ENCODE measurements around the gene CHST9. TPM values are rescaled to one million over a fixed set of nuclear protein-coding genes. Genes with fewer than 3 reads are reported as not detected.

The CHST9 gene
- total RNA-seq, 2 donors from 2014 or later: 10.3 to 19.3 TPM

DNA sequence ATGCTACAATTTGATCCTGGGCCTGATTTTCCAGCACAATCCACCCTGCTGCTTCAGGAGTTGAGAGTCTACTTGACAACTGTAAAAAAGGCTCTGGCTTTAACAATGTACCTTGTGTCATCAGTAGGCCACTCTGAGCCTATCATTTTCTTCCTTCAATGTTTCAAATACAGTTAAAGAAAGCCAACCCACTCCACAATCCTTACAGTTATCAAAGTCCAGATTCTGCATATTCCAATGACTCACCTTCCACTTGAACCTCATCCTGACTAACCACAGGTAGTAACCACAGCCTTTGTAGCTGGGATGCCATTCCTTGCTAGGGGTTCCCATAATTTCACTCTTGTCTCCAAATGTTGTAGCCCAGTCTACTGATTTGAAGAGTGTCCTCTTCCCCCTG, 284.1 kb downstream of the CHST9 start:
- Histone ChIP-seq H3K4me1 (replicated peaks) (no peaks in the 10 kb centered on the region), H3K27me3 (replicated peaks; ENCODE audit: insufficient read depth) (no peaks in the 10 kb centered on the region), H3K27ac (no peak overlapping the region), H3K9me3 (no peaks in the 10 kb centered on the region), H3K36me3 (no peaks in the 10 kb centered on the region), H3K4me3 (no peak overlapping the region)
- intact Hi-C loops (cut with DNase I): no loop called here
- no peak for TF ChIP-seq POLR2A (IDR thresholded peaks at IDR 0.05)
- TF ChIP-seq POLR2AphosphoS5 (IDR thresholded peaks at IDR 0.05): no peak
- DNase-seq (ENCODE audit: low spot score): no peak

DNA sequence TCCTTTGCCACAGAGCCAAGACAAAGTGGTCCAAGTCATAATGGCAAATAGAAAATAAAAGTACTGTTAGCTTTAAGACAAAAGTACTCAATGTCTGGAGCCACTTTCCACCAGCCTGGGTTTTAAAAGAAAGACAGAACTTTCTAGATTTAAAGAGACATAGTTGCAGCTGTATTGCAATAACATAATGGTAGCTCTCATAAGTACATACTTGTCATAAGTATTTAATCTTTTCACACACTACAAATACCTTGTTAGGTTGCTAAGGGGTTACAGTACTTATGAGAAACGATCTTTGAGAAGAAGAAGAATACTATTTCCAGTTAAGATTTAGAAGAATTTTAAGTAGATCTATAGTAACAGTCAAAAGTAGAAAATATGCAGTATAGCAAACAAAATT, 290.7 kb downstream of the CHST9 start:
- H3K4me1 ChIP-seq (replicated peaks): no peaks in the 10 kb centered on the region
- no peaks in the 10 kb centered on the region for H3K36me3 ChIP-seq
- no peak overlapping the region for H3K4me3 ChIP-seq
- no peaks in the 10 kb centered on the region for H3K27me3 ChIP-seq (replicated peaks; ENCODE audit: insufficient read depth)
- H3K9me3 ChIP-seq: no peaks in the 10 kb centered on the region
- intact Hi-C loops (cut with DNase I): no loop called here
- WGBS: 55% methylated on average over 1 of the region's 1 CpG
- TF ChIP-seq POLR2A (IDR thresholded peaks at IDR 0.05): no peak
- no peak for TF ChIP-seq POLR2AphosphoS5 (IDR thresholded peaks at IDR 0.05)
- TF ChIP-seq, protein P1, sequence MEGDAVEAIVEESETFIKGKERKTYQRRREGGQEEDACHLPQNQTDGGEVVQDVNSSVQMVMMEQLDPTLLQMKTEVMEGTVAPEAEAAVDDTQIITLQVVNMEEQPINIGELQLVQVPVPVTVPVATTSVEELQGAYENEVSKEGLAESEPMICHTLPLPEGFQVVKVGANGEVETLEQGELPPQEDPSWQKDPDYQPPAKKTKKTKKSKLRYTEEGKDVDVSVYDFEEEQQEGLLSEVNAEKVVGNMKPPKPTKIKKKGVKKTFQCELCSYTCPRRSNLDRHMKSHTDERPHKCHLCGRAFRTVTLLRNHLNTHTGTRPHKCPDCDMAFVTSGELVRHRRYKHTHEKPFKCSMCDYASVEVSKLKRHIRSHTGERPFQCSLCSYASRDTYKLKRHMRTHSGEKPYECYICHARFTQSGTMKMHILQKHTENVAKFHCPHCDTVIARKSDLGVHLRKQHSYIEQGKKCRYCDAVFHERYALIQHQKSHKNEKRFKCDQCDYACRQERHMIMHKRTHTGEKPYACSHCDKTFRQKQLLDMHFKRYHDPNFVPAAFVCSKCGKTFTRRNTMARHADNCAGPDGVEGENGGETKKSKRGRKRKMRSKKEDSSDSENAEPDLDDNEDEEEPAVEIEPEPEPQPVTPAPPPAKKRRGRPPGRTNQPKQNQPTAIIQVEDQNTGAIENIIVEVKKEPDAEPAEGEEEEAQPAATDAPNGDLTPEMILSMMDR (IDR thresholded peaks at IDR 0.05): no peak
- H3K27ac ChIP-seq: no peak overlapping the region
- no peak for DNase-seq (ENCODE audit: low spot score)

DNA sequence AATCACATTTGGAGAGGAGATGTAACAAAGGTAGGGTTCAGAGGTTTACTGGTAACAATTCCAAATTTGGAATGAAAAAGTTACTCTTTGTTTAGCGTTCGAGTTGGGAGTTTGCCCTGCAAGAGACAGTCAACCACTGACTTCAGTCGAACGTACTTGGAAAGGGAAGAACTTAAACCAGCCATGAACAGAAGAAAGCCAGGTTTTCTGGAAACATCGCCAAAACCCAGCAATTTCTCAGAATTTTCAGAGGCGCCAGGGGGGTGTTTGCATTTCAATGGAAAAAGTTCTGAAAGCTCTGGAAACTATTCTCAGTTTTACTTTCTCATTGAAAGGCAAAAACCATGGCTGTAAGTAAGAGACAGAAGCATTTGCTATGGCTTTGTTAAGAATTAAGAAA, 291.1 kb downstream of the CHST9 start:
- TF ChIP-seq POLR2A (IDR thresholded peaks at IDR 0.05) (no peak), POLR2AphosphoS5 (IDR thresholded peaks at IDR 0.05) (no peak)
- TF ChIP-seq, protein P1 (IDR thresholded peaks at IDR 0.05): no peak
- Histone ChIP-seq H3K4me1 (replicated peaks) (no peaks in the 10 kb centered on the region), H3K27me3 (replicated peaks; ENCODE audit: insufficient read depth) (no peaks in the 10 kb centered on the region), H3K9me3 (no peaks in the 10 kb centered on the region), H3K36me3 (no peaks in the 10 kb centered on the region), H3K27ac (no peak overlapping the region), H3K4me3 (no peak overlapping the region)
- no peak for DNase-seq (ENCODE audit: low spot score)
- 25% methylated on average over 6 of the region's 6 CpGs for WGBS
- intact Hi-C loops (cut with DNase I): no loop called here

DNA sequence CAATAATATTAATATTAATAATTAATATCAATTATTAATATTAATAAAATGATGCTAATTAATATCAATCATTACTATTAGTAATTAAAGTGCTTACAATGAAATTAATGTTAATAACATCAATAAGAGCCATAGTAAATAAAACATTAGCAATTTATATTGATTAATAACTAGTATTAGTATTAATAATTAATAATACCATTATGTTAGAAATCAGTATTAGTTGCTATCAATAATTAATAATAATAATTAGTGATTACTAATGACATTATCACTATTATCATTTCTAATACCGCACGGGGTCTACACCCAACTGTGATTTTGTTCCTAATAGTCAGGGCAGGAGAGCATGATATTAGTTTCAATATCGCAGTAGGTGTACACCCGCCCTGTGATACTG, 296.8 kb downstream of the CHST9 start:
- no peaks in the 10 kb centered on the region for H3K9me3 ChIP-seq
- no peak for DNase-seq (ENCODE audit: low spot score)
- intact Hi-C loops (cut with DNase I): no loop called here
- no peaks in the 10 kb centered on the region for H3K36me3 ChIP-seq
- H3K27me3 ChIP-seq (replicated peaks; ENCODE audit: insufficient read depth): no peaks in the 10 kb centered on the region
- no peaks in the 10 kb centered on the region for H3K4me1 ChIP-seq (replicated peaks)
- TF ChIP-seq POLR2AphosphoS5 (IDR thresholded peaks at IDR 0.05): no peak
- TF ChIP-seq, protein P1 (IDR thresholded peaks at IDR 0.05): no peak
- H3K4me3 ChIP-seq: no peak overlapping the region
- no peak overlapping the region for H3K27ac ChIP-seq
- 95% methylated on average over 4 of the region's 4 CpGs for WGBS

DNA sequence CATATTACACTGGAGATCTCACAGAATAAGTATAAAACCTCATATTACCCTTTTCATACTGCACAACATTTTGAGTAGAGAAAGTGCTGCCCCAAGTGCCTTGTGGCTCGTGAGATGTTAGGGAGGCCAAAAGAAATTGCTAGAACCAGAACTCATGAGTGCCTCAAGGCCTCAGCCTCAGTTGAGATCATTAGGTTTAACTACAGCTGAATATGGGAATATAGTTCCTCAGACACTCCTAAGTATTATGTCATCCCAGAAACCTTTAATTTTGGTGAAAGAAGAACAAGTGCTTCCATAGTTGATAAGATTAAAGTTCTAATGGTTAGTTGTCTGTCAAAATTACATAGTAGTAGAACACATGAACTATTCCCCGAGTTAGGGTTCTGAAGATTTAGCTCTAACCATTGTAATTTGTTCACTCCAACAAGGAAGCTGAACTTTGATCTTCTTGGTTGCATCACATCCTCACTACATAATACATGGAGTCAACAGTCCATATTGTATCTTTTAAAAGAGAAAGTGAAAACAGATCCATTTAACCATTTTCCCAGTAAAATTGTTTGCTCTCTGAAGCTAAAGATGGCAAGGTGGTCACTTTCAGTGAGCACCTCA, 310.0 kb downstream of the CHST9 start:
- no peaks in the 10 kb centered on the region for H3K27me3 ChIP-seq (replicated peaks; ENCODE audit: insufficient read depth)
- H3K4me3 ChIP-seq: no peak overlapping the region
- DNase-seq (ENCODE audit: low spot score): no peak
- no peak for TF ChIP-seq POLR2A (IDR thresholded peaks at IDR 0.05)
- TF ChIP-seq, protein P1 (IDR thresholded peaks at IDR 0.05): no peak
- TF ChIP-seq POLR2AphosphoS5 (IDR thresholded peaks at IDR 0.05): no peak
- no peak overlapping the region for H3K27ac ChIP-seq
- H3K36me3 ChIP-seq: no peaks in the 10 kb centered on the region
- no peaks in the 10 kb centered on the region for H3K4me1 ChIP-seq (replicated peaks)
- 96% methylated on average over 2 of the region's 2 CpGs for WGBS
- intact Hi-C loops (cut with DNase I): no loop called here
- H3K9me3 ChIP-seq: no peaks in the 10 kb centered on the region

All from prostate gland (tissue), 2 donors.